DND-41 (cell line): ENCODE data around the gene F8.
"Not testable (repeated sequence)": the region's sequence is repeated elsewhere in the genome, so short reads cannot be mapped to it uniquely, and the experiment has no call there.

Experiments
- ATAC-seq: fragments of 200-7000 bp; cut with Tn5 transposase; 3 replicates; pipeline ENCODE4 v1.9.1; 2021; ENCODE audit warnings: low read depth; ENCODE audit not compliant: insufficient read depth
- DNase-seq: peaks from one replicate; pipeline ENCODE4 v3.0.0-alpha.2; 2020
- H2AFZ ChIP-seq: 2 replicates; pipeline ENCODE4 v1.6.0; 2012; ENCODE audit warnings: low read depth, low read length
- H3K27ac ChIP-seq: 2 replicates; pipeline ENCODE4 v1.5.1; 2012; ENCODE audit warnings: low read length, inconsistent platforms
- H3K27me3 ChIP-seq: fragments of 200-600 bp; sonication (generic); 2 replicates; pipeline ENCODE4 v1.6.0; 2012; ENCODE audit warnings: low read length, mild to moderate bottlenecking, inconsistent platforms; ENCODE audit not compliant: insufficient read depth, poor library complexity
- H3K36me3 ChIP-seq: 2 replicates; pipeline ENCODE4 v1.5.1; 2012; ENCODE audit warnings: low read length, inconsistent platforms; ENCODE audit not compliant: insufficient read depth
- H3K4me1 ChIP-seq: 2 replicates; pipeline ENCODE4 v1.5.1; 2012; ENCODE audit warnings: mild to moderate bottlenecking, low read length; ENCODE audit not compliant: insufficient read depth
- H3K4me2 ChIP-seq: 2 replicates; pipeline ENCODE4 v1.6.0; 2012; ENCODE audit warnings: mild to moderate bottlenecking, moderate library complexity, low read length, inconsistent platforms; ENCODE audit not compliant: insufficient read depth
- H3K4me3 ChIP-seq, 2 experiments: fragments of 200-600 bp in 1 of 2; shearing (Covaris generic) in 1 of 2; 2 replicates each; pipeline ENCODE4 v1.5.1; 2012 to 2016; ENCODE audit warnings: inconsistent platforms in 2 of 2, low read length in 2 of 2, mild to moderate bottlenecking in 2 of 2, low read depth in 1 of 2, moderate library complexity in 1 of 2
- H3K79me2 ChIP-seq: 2 replicates; pipeline ENCODE4 v1.6.0; 2012; ENCODE audit warnings: low read length, inconsistent platforms; ENCODE audit not compliant: insufficient read depth
- H3K9ac ChIP-seq: 2 replicates; pipeline ENCODE4 v1.6.0; 2012; ENCODE audit warnings: low read depth, mild to moderate bottlenecking, inconsistent platforms, low read length, moderate library complexity
- H3K9me3 ChIP-seq: 2 replicates; pipeline ENCODE4 v1.5.1; 2012; ENCODE audit warnings: low read length, moderate library complexity, mild to moderate bottlenecking, inconsistent platforms; ENCODE audit not compliant: insufficient read depth, severe bottlenecking
- H4K20me1 ChIP-seq: 2 replicates; pipeline ENCODE4 v1.6.0; 2012; ENCODE audit warnings: low read length; ENCODE audit not compliant: insufficient read depth
- EZH2 ChIP-seq: IDR thresholded peaks from 3 replicates; pipeline ENCODE4 v1.6.1; 2012; ENCODE audit warnings: borderline replicate concordance, low read depth, mild to moderate bottlenecking, moderate library complexity, low read length, inconsistent platforms; ENCODE audit not compliant: severe bottlenecking
- TF ChIP-seq, protein P1 (sequence below): IDR thresholded peaks from 2 replicates; pipeline ENCODE4 v1.5.1; 2012; ENCODE audit warnings: borderline replicate concordance, low read length, moderate library complexity, mild to moderate bottlenecking; ENCODE audit not compliant: poor library complexity, severe bottlenecking; ENCODE audit errors: extremely low read depth

The F8 gene

DNA sequence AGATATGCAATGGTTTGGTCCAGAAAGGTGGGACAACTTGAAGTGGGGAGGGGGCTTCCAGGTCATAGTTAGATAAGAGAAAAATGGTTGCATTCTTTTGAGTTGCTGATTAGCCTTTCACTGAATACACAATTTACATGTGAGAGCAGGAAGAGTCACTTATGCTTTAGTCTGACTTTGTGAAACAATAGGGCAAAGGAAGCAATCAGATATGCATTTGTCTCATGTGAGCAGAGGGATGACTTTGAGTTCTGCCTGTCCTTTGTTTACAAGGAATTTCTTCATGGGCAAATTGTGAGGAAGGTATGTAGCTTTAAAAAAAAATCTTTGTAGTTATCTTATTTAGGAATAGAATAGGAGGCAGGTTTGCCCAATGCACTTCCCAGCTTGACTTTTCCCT lies 201.0 kb downstream of the F8 start:
- no peak for DNase-seq
- no peak overlapping the region for H2AFZ ChIP-seq
- no peaks in the 10 kb centered on the region for H3K27me3 ChIP-seq

DNA sequence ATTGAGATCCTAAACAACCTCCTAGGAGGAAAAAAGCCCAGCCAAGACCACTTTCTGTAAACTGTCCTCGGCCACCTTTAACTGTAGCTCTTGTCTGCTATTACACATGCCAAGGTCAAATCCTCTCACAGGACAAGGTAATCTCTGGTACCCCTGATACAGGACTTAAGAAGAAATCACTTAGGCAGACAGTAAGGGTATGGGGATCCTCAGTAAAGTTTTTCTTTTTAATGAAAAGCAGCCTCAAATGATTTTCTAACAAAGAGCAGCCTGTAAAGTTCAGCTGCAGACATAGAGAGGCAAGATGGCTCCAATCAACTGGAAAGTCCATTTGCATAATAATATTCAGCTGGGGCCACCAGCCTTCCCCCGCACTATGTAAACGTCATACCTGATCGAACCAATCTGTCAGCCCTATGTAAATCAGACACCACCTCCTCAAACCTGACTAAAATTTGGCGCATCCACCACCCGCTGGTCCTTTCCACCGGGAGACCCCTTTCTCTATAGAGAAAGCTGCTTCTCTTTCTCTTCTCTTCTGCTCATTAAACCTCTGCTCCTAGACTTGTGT lies 202.7 kb downstream of the F8 start:
- no peak for DNase-seq
- Histone ChIP-seq H3K27ac (no peak overlapping the region), H3K4me2 (no peak overlapping the region), H2AFZ (no peak overlapping the region), H3K36me3 (no peaks in the 10 kb centered on the region), H3K9ac (no peak overlapping the region), H4K20me1 (no peaks in the 10 kb centered on the region), H3K4me1 (no peaks in the 10 kb centered on the region), H3K4me3 (no peak overlapping the region), H3K27me3 (no peaks in the 10 kb centered on the region), H3K9me3 (no peaks in the 10 kb centered on the region), H3K79me2 (no peaks in the 10 kb centered on the region)
- TF ChIP-seq EZH2 = no peak
- TF ChIP-seq, protein P1, sequence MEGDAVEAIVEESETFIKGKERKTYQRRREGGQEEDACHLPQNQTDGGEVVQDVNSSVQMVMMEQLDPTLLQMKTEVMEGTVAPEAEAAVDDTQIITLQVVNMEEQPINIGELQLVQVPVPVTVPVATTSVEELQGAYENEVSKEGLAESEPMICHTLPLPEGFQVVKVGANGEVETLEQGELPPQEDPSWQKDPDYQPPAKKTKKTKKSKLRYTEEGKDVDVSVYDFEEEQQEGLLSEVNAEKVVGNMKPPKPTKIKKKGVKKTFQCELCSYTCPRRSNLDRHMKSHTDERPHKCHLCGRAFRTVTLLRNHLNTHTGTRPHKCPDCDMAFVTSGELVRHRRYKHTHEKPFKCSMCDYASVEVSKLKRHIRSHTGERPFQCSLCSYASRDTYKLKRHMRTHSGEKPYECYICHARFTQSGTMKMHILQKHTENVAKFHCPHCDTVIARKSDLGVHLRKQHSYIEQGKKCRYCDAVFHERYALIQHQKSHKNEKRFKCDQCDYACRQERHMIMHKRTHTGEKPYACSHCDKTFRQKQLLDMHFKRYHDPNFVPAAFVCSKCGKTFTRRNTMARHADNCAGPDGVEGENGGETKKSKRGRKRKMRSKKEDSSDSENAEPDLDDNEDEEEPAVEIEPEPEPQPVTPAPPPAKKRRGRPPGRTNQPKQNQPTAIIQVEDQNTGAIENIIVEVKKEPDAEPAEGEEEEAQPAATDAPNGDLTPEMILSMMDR = no peak
- no peak for ATAC-seq

More for the DNA sequence above, 201.0 kb downstream of the F8 start:
- ATAC-seq = no peak
- H3K4me1 ChIP-seq = no peaks in the 10 kb centered on the region
- TF ChIP-seq, protein P1 = no peak
- no peak for TF ChIP-seq EZH2
- no peak overlapping the region for H3K27ac ChIP-seq
- H3K79me2 ChIP-seq = no peaks in the 10 kb centered on the region
- H3K4me2 ChIP-seq = no peak overlapping the region
- no peaks in the 10 kb centered on the region for H4K20me1 ChIP-seq
- no peaks in the 10 kb centered on the region for H3K36me3 ChIP-seq
- H3K9ac ChIP-seq = no peak overlapping the region
- H3K9me3 ChIP-seq = no peaks in the 10 kb centered on the region
- H3K4me3 ChIP-seq = no peak overlapping the region

DNA sequence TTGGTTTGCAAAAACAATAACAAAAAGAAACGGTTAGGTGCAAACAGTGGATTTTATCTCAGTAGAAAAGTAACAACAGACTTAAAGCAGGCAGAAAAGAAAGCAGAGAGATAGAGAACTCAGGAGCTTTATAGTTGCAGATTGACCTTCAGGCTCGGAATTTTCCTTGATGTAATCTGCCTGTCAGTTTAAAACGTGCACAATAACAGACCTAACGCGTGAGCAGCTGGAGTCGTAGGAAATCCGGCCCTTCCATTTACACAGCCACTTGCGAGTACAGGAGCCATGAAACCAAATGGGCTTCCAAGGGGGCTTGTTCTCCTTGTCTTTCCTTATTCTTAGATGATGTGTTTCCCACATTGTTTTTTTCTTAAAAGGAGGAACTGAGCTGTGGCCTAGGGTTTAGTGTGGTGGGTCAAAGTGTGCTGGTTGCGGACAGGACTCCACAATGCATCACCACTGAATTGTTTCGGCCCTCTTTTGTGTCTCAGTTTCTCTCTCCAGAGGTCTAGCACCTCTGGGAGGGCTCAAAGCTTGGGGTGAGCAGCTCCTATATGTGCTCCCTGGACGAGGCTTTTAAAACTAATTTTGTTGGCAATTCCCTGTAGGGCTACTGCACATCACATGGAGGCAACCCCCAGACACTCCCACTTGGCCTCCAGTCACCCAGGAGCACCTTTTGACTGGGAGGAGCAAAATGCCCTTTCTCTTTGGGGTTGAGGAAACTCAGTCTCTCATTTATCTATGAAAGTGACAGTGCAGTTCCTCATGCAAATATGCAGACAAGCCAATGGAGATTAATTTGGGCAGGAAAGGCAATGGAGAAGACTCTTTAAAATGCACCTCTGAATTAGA lies 203.4 kb downstream of the F8 start:
- Histone ChIP-seq H3K9ac (no peak overlapping the region), H3K27me3 (no peaks in the 10 kb centered on the region), H3K9me3 (no peaks in the 10 kb centered on the region), H3K4me3 (no peak overlapping the region), H3K79me2 (no peaks in the 10 kb centered on the region), H2AFZ (no peak overlapping the region), H3K4me1 (no peaks in the 10 kb centered on the region), H3K4me2 (no peak overlapping the region), H3K36me3 (no peaks in the 10 kb centered on the region), H3K27ac (no peak overlapping the region), H4K20me1 (no peaks in the 10 kb centered on the region)
- TF ChIP-seq, protein P1 = no peak
- no peak for TF ChIP-seq EZH2
- ATAC-seq (no peak), DNase-seq (no peak)

DNA sequence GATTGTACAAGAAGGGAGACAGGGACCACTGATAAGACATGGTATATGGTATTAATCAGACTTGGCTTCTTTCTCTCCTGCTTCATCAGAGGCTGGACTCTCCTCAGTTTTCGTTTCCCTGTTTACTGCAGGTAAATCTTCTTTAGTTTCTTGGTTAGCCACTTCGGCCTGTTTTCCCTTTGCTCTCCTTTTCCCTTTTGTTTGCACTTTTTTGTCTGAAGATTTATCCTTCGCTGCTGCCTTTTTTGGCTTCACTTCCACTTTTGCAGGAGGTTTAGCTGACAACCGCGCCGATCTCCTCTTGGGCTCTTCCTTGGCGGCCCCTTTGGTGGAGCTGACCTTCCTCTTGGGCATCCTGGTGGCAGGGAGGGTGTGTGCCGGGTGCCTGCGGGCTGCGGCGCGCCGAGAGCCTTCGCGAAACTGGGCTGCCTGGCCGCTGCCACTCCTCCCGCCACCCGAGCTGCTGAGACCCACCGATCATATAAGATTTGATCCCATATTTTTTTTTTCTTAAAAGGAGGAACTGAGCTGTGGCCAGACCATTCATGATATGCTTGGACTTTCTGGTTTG lies 205.4 kb downstream of the F8 start:
- not testable (repeated sequence) for H3K27me3 ChIP-seq, H4K20me1 ChIP-seq, H3K9ac ChIP-seq, H2AFZ ChIP-seq, H3K4me1 ChIP-seq, H3K9me3 ChIP-seq, ATAC-seq, H3K4me2 ChIP-seq, H3K79me2 ChIP-seq, H3K27ac ChIP-seq, H3K36me3 ChIP-seq, H3K4me3 ChIP-seq, DNase-seq

DNA sequence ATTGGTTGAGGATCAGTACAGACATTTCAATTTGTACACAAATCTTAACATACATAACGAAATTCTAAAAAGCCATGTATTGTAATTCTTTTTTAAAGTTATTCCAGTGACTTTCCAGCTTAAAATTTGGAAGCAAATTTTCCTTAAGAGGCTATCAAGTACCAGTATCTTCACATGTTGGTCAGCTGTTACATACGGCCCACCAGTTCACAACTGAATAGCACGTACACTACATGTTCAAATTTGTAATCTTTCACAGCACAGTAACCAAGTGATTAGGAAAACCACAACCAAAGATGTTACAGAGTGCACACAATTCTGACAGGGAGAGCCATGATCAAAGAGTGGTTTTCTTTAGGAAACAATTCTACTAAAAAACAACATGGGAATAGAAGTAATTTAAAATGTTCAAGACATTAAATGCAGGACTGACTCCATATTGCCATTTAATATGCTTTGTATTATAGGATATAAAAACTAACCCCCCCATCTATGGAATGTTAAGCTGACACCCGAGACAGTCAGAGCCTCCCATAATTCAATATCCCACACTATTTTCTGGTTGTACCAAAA lies 206.1 kb downstream of the F8 start:
- not testable (repeated sequence) for H4K20me1 ChIP-seq, DNase-seq, H2AFZ ChIP-seq, H3K36me3 ChIP-seq, H3K79me2 ChIP-seq, H3K9ac ChIP-seq, H3K4me3 ChIP-seq, H3K27me3 ChIP-seq, H3K27ac ChIP-seq, ATAC-seq, H3K4me1 ChIP-seq, H3K9me3 ChIP-seq, H3K4me2 ChIP-seq
